PC-3 (cell line): Measurements from ENCODE around the gene NHP2. TPM values are rescaled to one million over a fixed set of nuclear protein-coding genes. Genes with fewer than 3 reads are reported as not detected.

Experiments
- ATAC-seq: fragments of 200-7000 bp; cut with Tn5 transposase; 2 replicates; pipeline ENCODE4 v1.9.1; 2020; ENCODE audit warnings: mild to moderate bottlenecking, moderate library complexity
- BruUV-seq: library from RNA; stranded (reverse); fragments of 400-500 nt; replicated peaks from 2 replicates; lab custom pipeline; 2021; lab: Mats Ljungman, UMichigan
- CTCF ChIA-PET: fragments of 300-600 bp; sonication (Branson Sonifier 250); formaldehyde crosslinking; loops from one replicate; lab custom pipeline; 2022; ENCODE audit warnings: antibody characterized with exemption; lab: Charles Lee
- POLR2A ChIA-PET: fragments of 300-600 bp; sonication (Branson Sonifier 250); formaldehyde crosslinking; loops from one replicate; lab custom pipeline; 2022; ENCODE audit warnings: antibody characterized with exemption; ENCODE audit not compliant: unreplicated experiment; lab: Charles Lee
- DNase-seq: peaks from one replicate; pipeline ENCODE4 v3.0.0-alpha.2; 2015
- H2AFZ ChIP-seq: fragments of 300-600 bp; sonication (generic); 2 replicates; pipeline ENCODE4 v1.6.0; 2016; ENCODE audit warnings: antibody characterized with exemption, low read length
- H3F3A ChIP-seq: fragments of 300-600 bp; sonication (generic); one replicate; pipeline ENCODE4 v1.6.0; 2017; ENCODE audit warnings: antibody characterized with exemption, low read length, control low read depth, mild to moderate bottlenecking; ENCODE audit not compliant: unreplicated experiment
- H3K27ac ChIP-seq: fragments of 300-600 bp; sonication (generic); 2 replicates; pipeline ENCODE4 v1.5.1; 2016; ENCODE audit warnings: mild to moderate bottlenecking, low read length
- H3K27me3 ChIP-seq: fragments of 300-600 bp; sonication (generic); 2 replicates; pipeline ENCODE4 v1.6.1; 2016; ENCODE audit warnings: low read length, mixed read lengths
- H3K36me3 ChIP-seq: fragments of 300-600 bp; sonication (generic); 2 replicates; pipeline ENCODE4 v1.6.1; 2016; ENCODE audit warnings: low read depth, mixed run types, low read length, mixed read lengths
- H3K4me1 ChIP-seq: fragments of 300-600 bp; sonication (generic); 2 replicates; pipeline ENCODE4 v1.5.1; 2016; ENCODE audit warnings: low read length; ENCODE audit not compliant: insufficient read depth
- H3K4me2 ChIP-seq: fragments of 300-600 bp; sonication (generic); 2 replicates; pipeline ENCODE4 v1.6.0; 2016; ENCODE audit warnings: low read length
- H3K4me3 ChIP-seq: fragments of 300-600 bp; sonication (generic); 2 replicates; pipeline ENCODE4 v1.5.1; 2016; ENCODE audit warnings: mild to moderate bottlenecking, low read length, mixed read lengths
- H3K79me2 ChIP-seq: fragments of 300-600 bp; sonication (generic); 2 replicates; pipeline ENCODE4 v1.6.1; 2017; ENCODE audit warnings: low read length, mixed read lengths
- H3K9ac ChIP-seq: fragments of 300-600 bp; sonication (generic); 2 replicates; pipeline ENCODE4 v1.6.0; 2016; ENCODE audit warnings: mild to moderate bottlenecking, low read length
- H3K9me2 ChIP-seq: fragments of 300-600 bp; sonication (generic); replicated peaks from 2 replicates; pipeline ENCODE4 v1.6.1; 2016; ENCODE audit warnings: mixed run types, low read length, mixed read lengths
- H3K9me3 ChIP-seq: fragments of 300-600 bp; sonication (generic); 2 replicates; pipeline ENCODE4 v1.6.1; 2016; ENCODE audit warnings: low read length, mixed read lengths
- H4K20me1 ChIP-seq: fragments of 300-600 bp; sonication (generic); 2 replicates; pipeline ENCODE4 v1.6.1; 2016; ENCODE audit warnings: low read length, mixed read lengths
- CTCF ChIP-seq: fragments of 300-600 bp; sonication (generic); conservative IDR thresholded peaks from 2 replicates; pipeline ENCODE4 v1.5.1; 2017; ENCODE audit warnings: antibody characterized with exemption, low read depth, mild to moderate bottlenecking, low read length
- EZH2 ChIP-seq: fragments of 300-600 bp; sonication (generic); IDR thresholded peaks from one replicate; pipeline ENCODE4 v1.6.1; 2017; ENCODE audit warnings: antibody characterized with exemption, mild to moderate bottlenecking, low read length; ENCODE audit not compliant: unreplicated experiment
- EZH2phosphoT487 ChIP-seq: fragments of 300-600 bp; sonication (generic); IDR thresholded peaks from 2 replicates; pipeline ENCODE4 v1.6.1; 2018; ENCODE audit warnings: mild to moderate bottlenecking, antibody characterized with exemption, low read length, borderline replicate concordance
- intact Hi-C: fragments of 100-400 bp; cut with micrococcal nuclease; formaldehyde crosslinking; loops from 2 replicates; pipeline ENCODE4 v1.9.0; 2023
- total RNA-seq: library from RNA; depleted of rRNA; stranded (reverse); fragments of >200 nt; gene quantifications from 2 replicates; pipeline ENCODE4 v1.2.3, GENCODE V29; 2014

NHP2 gene
- total RNA-seq, 1 experiment from 2014 or later = 649 TPM

GRCh38 chr5:178177569-178177968 lies 23.9 kb upstream of the NHP2 start:
- Histone ChIP-seq H2AFZ (no peak overlapping the region), H3K4me3 (no peak overlapping the region), H3K4me2 (no peak overlapping the region), H3K27me3 (no peaks in the 10 kb centered on the region), H3F3A (no peaks in the 10 kb centered on the region), H4K20me1 (no peaks in the 10 kb centered on the region), H3K9ac (no peak overlapping the region), H3K9me3 (no peaks in the 10 kb centered on the region), H3K27ac (no peak overlapping the region), H3K36me3 (no peaks in the 10 kb centered on the region), H3K9me2 (no peaks in the 10 kb centered on the region), H3K79me2 (no peaks in the 10 kb centered on the region), H3K4me1 (peaks cover 6% of the 10 kb centered on the region)
- no peak for TF ChIP-seq EZH2
- no peak for TF ChIP-seq CTCF
- ChIA-PET CTCF (no interaction called here), POLR2A (no interaction called here)
- intact Hi-C loops = no loop called here
- ATAC-seq (no peak), DNase-seq (no peak)
- BruUV-seq = no TSS peak

- DNase-seq (no peak), ATAC-seq (no peak)
- no peaks in the 10 kb centered on the region for H3K27me3 ChIP-seq
- intact Hi-C loops = no loop called here
- H4K20me1 ChIP-seq = no peaks in the 10 kb centered on the region
- H3K4me1 ChIP-seq = no peaks in the 10 kb centered on the region
- ChIA-PET POLR2A (no interaction called here), CTCF (no interaction called here)
- no peaks in the 10 kb centered on the region for H3K79me2 ChIP-seq
- no peak overlapping the region for H3K9ac ChIP-seq
- no peak overlapping the region for H3K4me3 ChIP-seq
- no peaks in the 10 kb centered on the region for H3K9me2 ChIP-seq
- H3K4me2 ChIP-seq = no peak overlapping the region
- H2AFZ ChIP-seq = no peak overlapping the region
- H3F3A ChIP-seq = no peaks in the 10 kb centered on the region
- BruUV-seq = no TSS peak
- H3K27ac ChIP-seq = no peak overlapping the region
- no peaks in the 10 kb centered on the region for H3K9me3 ChIP-seq
- TF ChIP-seq EZH2phosphoT487 = no peak
- H3K36me3 ChIP-seq = no peaks in the 10 kb centered on the region
Observed at GRCh38 chr5:178176791-178177190, 23.1 kb upstream of the NHP2 start.

GRCh38 chr5:178174456-178174855 lies 20.8 kb upstream of the NHP2 start:
- no TSS peak for BruUV-seq
- H3K9me3 ChIP-seq = no peaks in the 10 kb centered on the region
- CTCF ChIA-PET = no interaction called here
- no peak for TF ChIP-seq EZH2
- no peak for TF ChIP-seq CTCF
- TF ChIP-seq EZH2phosphoT487 = no peak
- POLR2A ChIA-PET = no interaction called here
- no peaks in the 10 kb centered on the region for H4K20me1 ChIP-seq
- ATAC-seq (no peak), DNase-seq (no peak)
- no peaks in the 10 kb centered on the region for H3K4me1 ChIP-seq
- H2AFZ ChIP-seq = no peak overlapping the region
- no peak overlapping the region for H3K4me2 ChIP-seq
- intact Hi-C loops = no loop called here
- no peaks in the 10 kb centered on the region for H3F3A ChIP-seq
- H3K27me3 ChIP-seq = no peaks in the 10 kb centered on the region
- H3K27ac ChIP-seq = no peak overlapping the region
- no peak overlapping the region for H3K4me3 ChIP-seq
- H3K9ac ChIP-seq = no peak overlapping the region
- H3K79me2 ChIP-seq = no peaks in the 10 kb centered on the region
- no peaks in the 10 kb centered on the region for H3K36me3 ChIP-seq
- H3K9me2 ChIP-seq = no peaks in the 10 kb centered on the region
